ENCODE results near the gene MAP1LC3B. TPM values are rescaled to one million over a fixed set of nuclear protein-coding genes. Genes with fewer than 3 reads are reported as not detected.
A peak's percentile ranks its signal among the peaks of the same experiment; 100 is the strongest.

The MAP1LC3B gene
- total RNA-seq, 1 donor from 2014 or later, result 46.2 TPM

GRCh38 chr16:87356491-87356853 lies 35.7 kb upstream of the MAP1LC3B start:
- no peak for TF ChIP-seq CTCF (IDR thresholded peaks at IDR 0.05; ENCODE audit: unreplicated experiment)
- DNase-seq (ENCODE audit: low spot score, unreplicated experiment), result no peak
- no peaks in the 10 kb centered on the region for H3K4me1 Mint-ChIP-seq (ENCODE audit: low read depth)
- no peak overlapping the region for H3K27ac Mint-ChIP-seq
- peaks cover 19% of the 10 kb centered on the region for H3K36me3 Mint-ChIP-seq (ENCODE audit: insufficient read depth)
- no peaks in the 10 kb centered on the region for H3K9me3 Mint-ChIP-seq (ENCODE audit: low read depth)
- H3K27me3 Mint-ChIP-seq, result no peaks in the 10 kb centered on the region
- H3K4me3 Mint-ChIP-seq (ENCODE audit: low read depth), result no peak overlapping the region

- Mint-ChIP-seq H3K36me3 (ENCODE audit: insufficient read depth) (peaks cover 21% of the 10 kb centered on the region), H3K4me3 (ENCODE audit: low read depth) (no peak overlapping the region)
- TF ChIP-seq CTCF (IDR thresholded peaks at IDR 0.05; ENCODE audit: unreplicated experiment), result no peak
Measured at GRCh38 chr16:87358250-87358649, 33.9 kb upstream of the MAP1LC3B start.

GRCh38 chr16:87358696-87359095 lies 33.4 kb upstream of the MAP1LC3B start:
- TF ChIP-seq CTCF (IDR thresholded peaks at IDR 0.05; ENCODE audit: unreplicated experiment), result no peak
- Mint-ChIP-seq H3K4me3 (ENCODE audit: low read depth) (no peak overlapping the region), H3K36me3 (ENCODE audit: insufficient read depth) (peaks cover 21% of the 10 kb centered on the region), H3K9me3 (ENCODE audit: low read depth) (no peaks in the 10 kb centered on the region), H3K27me3 (no peaks in the 10 kb centered on the region), H3K4me1 (ENCODE audit: low read depth) (peaks cover 4% of the 10 kb centered on the region), H3K27ac (no peak overlapping the region)
- DNase-seq (ENCODE audit: low spot score, unreplicated experiment), result no peak

More at GRCh38 chr16:87358250-87358649, 33.9 kb upstream of the MAP1LC3B start:
- H3K27me3 Mint-ChIP-seq, result no peaks in the 10 kb centered on the region
- DNase-seq (ENCODE audit: low spot score, unreplicated experiment), result no peak
- H3K27ac Mint-ChIP-seq, result no peak overlapping the region
- no peaks in the 10 kb centered on the region for H3K9me3 Mint-ChIP-seq (ENCODE audit: low read depth)
- H3K4me1 Mint-ChIP-seq (ENCODE audit: low read depth), result no peaks in the 10 kb centered on the region

- Mint-ChIP-seq H3K4me3 (ENCODE audit: low read depth) (no peak overlapping the region), H3K27ac (no peak overlapping the region), H3K4me1 (ENCODE audit: low read depth) (peaks cover 8% of the 10 kb centered on the region), H3K27me3 (no peaks in the 10 kb centered on the region), H3K9me3 (ENCODE audit: low read depth) (no peaks in the 10 kb centered on the region), H3K36me3 (ENCODE audit: insufficient read depth) (peaks cover 21% of the 10 kb centered on the region)
- DNase-seq (ENCODE audit: low spot score, unreplicated experiment), result no peak
- no peak for TF ChIP-seq CTCF (IDR thresholded peaks at IDR 0.05; ENCODE audit: unreplicated experiment)
Measured at GRCh38 chr16:87359121-87359520, 33.0 kb upstream of the MAP1LC3B start.

- H3K9me3 Mint-ChIP-seq (ENCODE audit: low read depth), result no peaks in the 10 kb centered on the region
- H3K27me3 Mint-ChIP-seq, result no peaks in the 10 kb centered on the region
- peaks cover 10% of the 10 kb centered on the region for H3K4me1 Mint-ChIP-seq (ENCODE audit: low read depth)
- H3K4me3 Mint-ChIP-seq (ENCODE audit: low read depth), result no peak overlapping the region
- peak overlapping the region; percentile 37 for H3K27ac Mint-ChIP-seq
- no peak for TF ChIP-seq CTCF (IDR thresholded peaks at IDR 0.05; ENCODE audit: unreplicated experiment)
- H3K36me3 Mint-ChIP-seq (ENCODE audit: insufficient read depth), result peaks cover 19% of the 10 kb centered on the region
- DNase-seq (ENCODE audit: low spot score, unreplicated experiment), result no peak
Measured at GRCh38 chr16:87360862-87361610, 31.1 kb upstream of the MAP1LC3B start.
